H9 (cell line): ENCODE data around the gene CCNQ. TPM values are rescaled to one million over a fixed set of nuclear protein-coding genes. Genes with fewer than 3 reads are reported as not detected.

Experiments used
- DNase-seq: peaks from one replicate; pipeline ENCODE4 v3.0.0-alpha.2; 2017
- H2AFZ ChIP-seq: one replicate; pipeline ENCODE4 v1.6.1; 2013; ENCODE audit warnings: mild to moderate bottlenecking, low read length, control low read depth, moderate library complexity
- H2AK5ac ChIP-seq: 2 replicates; pipeline ENCODE4 v1.6.1; 2013; ENCODE audit warnings: low read length, control low read depth, mixed read lengths; ENCODE audit not compliant: insufficient read length
- H2BK120ac ChIP-seq: one replicate; pipeline ENCODE4 v1.6.1; 2013; ENCODE audit warnings: low read depth, mild to moderate bottlenecking, low read length, control low read depth, inconsistent platforms; ENCODE audit not compliant: poor library complexity, severe bottlenecking
- H2BK12ac ChIP-seq: 2 replicates; pipeline ENCODE4 v1.6.1; 2013; ENCODE audit warnings: low read length, control low read depth, mixed read lengths, low read depth; ENCODE audit not compliant: insufficient read length
- H2BK15ac ChIP-seq: 2 replicates; pipeline ENCODE4 v1.6.1; 2013; ENCODE audit warnings: low read depth, low read length, control low read depth
- H2BK20ac ChIP-seq: one replicate; pipeline ENCODE4 v1.6.1; 2013; ENCODE audit warnings: low read depth, mild to moderate bottlenecking, low read length, control low read depth, inconsistent platforms; ENCODE audit not compliant: poor library complexity, severe bottlenecking
- H2BK5ac ChIP-seq: 2 replicates; pipeline ENCODE4 v1.6.1; 2013; ENCODE audit warnings: low read length, control low read depth, mixed read lengths; ENCODE audit not compliant: insufficient read length
- H3K14ac ChIP-seq: 2 replicates; pipeline ENCODE4 v1.6.1; 2013; ENCODE audit warnings: low read length, control low read depth; ENCODE audit not compliant: insufficient read depth
- H3K18ac ChIP-seq: 2 replicates; pipeline ENCODE4 v1.6.1; 2013; ENCODE audit warnings: low read depth, mild to moderate bottlenecking, mixed read lengths, low read length, control low read depth; ENCODE audit not compliant: insufficient read length
- H3K23ac ChIP-seq: 2 replicates; pipeline ENCODE4 v1.6.1; 2013; ENCODE audit warnings: low read length, control low read depth, mixed read lengths, low read depth; ENCODE audit not compliant: insufficient read length
- H3K23me2 ChIP-seq: 2 replicates; pipeline ENCODE4 v1.6.1; 2013; ENCODE audit warnings: low read depth, mild to moderate bottlenecking, mixed read lengths, low read length, control low read depth; ENCODE audit not compliant: insufficient read length, poor library complexity, severe bottlenecking
- H3K27ac ChIP-seq: 2 replicates; pipeline ENCODE4 v1.5.1; 2013; ENCODE audit warnings: low read length, control low read depth, mixed read lengths, low read depth; ENCODE audit not compliant: insufficient read length
- H3K27me3 ChIP-seq: 2 replicates; pipeline ENCODE4 v1.6.1; 2013; ENCODE audit warnings: low read length, control low read depth, inconsistent platforms; ENCODE audit not compliant: insufficient read depth
- H3K4ac ChIP-seq: 2 replicates; pipeline ENCODE4 v1.6.1; 2013; ENCODE audit warnings: low read depth, mild to moderate bottlenecking, control low read depth, inconsistent platforms, low read length, moderate library complexity
- H3K4me1 ChIP-seq: 2 replicates; pipeline ENCODE4 v1.6.1; 2013; ENCODE audit warnings: low read length, control low read depth, inconsistent platforms; ENCODE audit not compliant: insufficient read depth
- H3K4me2 ChIP-seq: 2 replicates; pipeline ENCODE4 v1.6.1; 2013; ENCODE audit warnings: low read length, control low read depth, mixed read lengths; ENCODE audit not compliant: insufficient read length, insufficient read depth
- H3K56ac ChIP-seq: 2 replicates; pipeline ENCODE4 v1.6.1; 2013; ENCODE audit warnings: low read depth, mild to moderate bottlenecking, mixed read lengths, low read length, control low read depth; ENCODE audit not compliant: insufficient read length
- H3K79me1 ChIP-seq: 2 replicates; pipeline ENCODE4 v1.6.1; 2013; ENCODE audit warnings: low read depth, mild to moderate bottlenecking, moderate library complexity, low read length, control low read depth, inconsistent platforms; ENCODE audit not compliant: insufficient read depth, poor library complexity, severe bottlenecking
- H3K79me2 ChIP-seq: 2 replicates; pipeline ENCODE4 v1.6.1; 2013; ENCODE audit warnings: low read length, control low read depth, inconsistent platforms; ENCODE audit not compliant: insufficient read depth
- H3K9ac ChIP-seq: 2 replicates; pipeline ENCODE4 v1.6.1; 2013; ENCODE audit warnings: low read length, control low read depth, mixed read lengths; ENCODE audit not compliant: insufficient read length; ENCODE audit errors: extremely low read depth
- H3K9me3 ChIP-seq: one replicate; pipeline ENCODE4 v1.6.1; 2013; ENCODE audit warnings: low read depth, low read length, inconsistent platforms; ENCODE audit not compliant: control insufficient read depth
- H3T11ph ChIP-seq: one replicate; pipeline ENCODE4 v1.6.1; 2013; ENCODE audit warnings: mild to moderate bottlenecking, low read length, control low read depth, inconsistent platforms
- H4K20me1 ChIP-seq: one replicate; pipeline ENCODE4 v1.6.1; 2013; ENCODE audit not compliant: control insufficient read depth, insufficient read length, insufficient read depth
- H4K5ac ChIP-seq: 2 replicates; pipeline ENCODE4 v1.6.1; 2013; ENCODE audit warnings: low read depth, mild to moderate bottlenecking, mixed read lengths, low read length, control low read depth; ENCODE audit not compliant: insufficient read length
- H4K8ac ChIP-seq: replicated peaks from 2 replicates; pipeline ENCODE4 v1.6.1; 2013; ENCODE audit warnings: low read length, control low read depth, mixed read lengths, low read depth; ENCODE audit not compliant: insufficient read length
- H4K91ac ChIP-seq: 2 replicates; pipeline ENCODE4 v1.6.1; 2013; ENCODE audit warnings: low read depth, mild to moderate bottlenecking, moderate library complexity, mixed read lengths, low read length, control low read depth; ENCODE audit not compliant: insufficient read length
- H3K27ac Mint-ChIP-seq, 3 experiments: 2 replicates in 2 of 3; 3 replicates in 1 of 3; pipeline ENCODE4 v1.8.0; 2020 to 2021; ENCODE audit warnings: mixed read lengths in 3 of 3, mild to moderate bottlenecking in 1 of 3, moderate library complexity in 1 of 3
- H3K27me3 Mint-ChIP-seq: 2 replicates; pipeline ENCODE4 v1.8.0; 2021; ENCODE audit warnings: low read depth, mild to moderate bottlenecking, moderate library complexity, mixed read lengths
- H3K36me3 Mint-ChIP-seq, 3 experiments: 2 replicates in 2 of 3; 3 replicates in 1 of 3; pipeline ENCODE4 v1.8.0; 2020 to 2021; ENCODE audit warnings: low read depth in 3 of 3, mixed read lengths in 3 of 3; ENCODE audit not compliant: insufficient read depth in 1 of 3
- H3K4me1 Mint-ChIP-seq, 2 experiments: 2 replicates each; pipeline ENCODE4 v1.8.0; 2020; ENCODE audit warnings: mixed read lengths in 2 of 2
- H3K4me3 Mint-ChIP-seq, 2 experiments: 2 replicates in 1 of 2; 3 replicates in 1 of 2; pipeline ENCODE4 v1.8.0; 2020 to 2021; ENCODE audit warnings: mild to moderate bottlenecking in 2 of 2, mixed read lengths in 2 of 2, moderate library complexity in 1 of 2
- H3K9me3 Mint-ChIP-seq, 2 experiments: 2 replicates in 1 of 2; 3 replicates in 1 of 2; pipeline ENCODE4 v1.8.0; 2020; ENCODE audit warnings: mild to moderate bottlenecking in 2 of 2, mixed read lengths in 2 of 2, moderate library complexity in 1 of 2
- WGBS: extraction: QIAGEN DNeasy Blood & Tissue Kit; methylation state at CpG from one replicate; pipeline ENCODE4 v1.1.7; 2013; ENCODE audit warnings: missing lambda C conversion rate, low lambda C conversion rate, mixed read lengths; ENCODE audit not compliant: insufficient read length; ENCODE audit errors: extremely low coverage; 5-methylcytosine and 5-hydroxymethylcytosine counted together
- total RNA-seq: library from RNA; stranded (reverse); gene quantifications from 2 replicates; pipeline ENCODE4 v1.2.1, GENCODE V29; 2021
- TF ChIP-seq, protein P1 (sequence below): fragments of 200-600 bp; sonication (generic); conservative IDR thresholded peaks from 3 replicates; pipeline ENCODE4 v1.8.0; 2021; ENCODE audit warnings: antibody characterized with exemption, mild to moderate bottlenecking

Gene CCNQ
- total RNA-seq, 1 experiment from 2014 or later, result 18.4 TPM

DNA sequence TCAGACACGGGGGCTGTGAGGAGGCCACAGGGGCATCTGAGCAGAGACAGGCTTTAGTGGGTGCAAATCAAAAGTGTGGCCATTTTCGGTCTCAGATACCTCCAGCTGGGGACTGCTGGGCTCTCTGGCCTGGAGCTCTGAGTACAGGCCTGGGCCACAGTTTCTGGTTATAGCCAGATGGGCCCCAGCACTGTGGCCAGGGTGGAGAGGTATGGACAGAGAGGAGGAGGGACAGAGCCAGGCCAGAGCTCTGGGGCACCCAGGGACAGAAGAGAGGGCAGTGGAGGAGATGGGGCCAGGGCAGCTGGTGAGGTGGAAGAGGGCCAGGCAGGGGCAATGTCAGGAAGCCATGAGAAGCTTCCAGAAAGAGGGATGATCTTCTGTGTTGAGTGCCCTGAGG, 20.1 kb downstream of the CCNQ start:
- H3K9me3 Mint-ChIP-seq, result peaks cover 87% of the 10 kb centered on the region in 2 experiments
- Histone ChIP-seq H3K4me1 (no peaks in the 10 kb centered on the region), H3K4ac (no peak overlapping the region), H2AFZ (no peak overlapping the region), H3K23ac (no peak overlapping the region), H2BK12ac (no peak overlapping the region), H2BK120ac (no peak overlapping the region), H3T11ph (no peak overlapping the region), H3K9ac (no peak overlapping the region), H3K18ac (no peak overlapping the region), H3K14ac (no peak overlapping the region), H3K79me1 (no peaks in the 10 kb centered on the region), H3K79me2 (no peaks in the 10 kb centered on the region), H2BK20ac (no peak overlapping the region), H4K91ac (no peak overlapping the region), H4K20me1 (no peaks in the 10 kb centered on the region), H4K8ac (no peak overlapping the region), H2BK5ac (no peak overlapping the region), H3K23me2 (no peaks in the 10 kb centered on the region), H2AK5ac (no peak overlapping the region), H3K56ac (no peak overlapping the region), H3K27ac (no peak overlapping the region), H2BK15ac (no peak overlapping the region), H3K27me3 (no peaks in the 10 kb centered on the region; the same call in 1 of the 2 replicates), H3K9me3 (peaks cover 49% of the 10 kb centered on the region), H4K5ac (no peak overlapping the region), H3K4me2 (no peak overlapping the region)
- peaks cover 10 to 22% of the 10 kb centered on the region in 2 experiments for H3K4me1 Mint-ChIP-seq
- peaks cover 0 to 5% (median 0%) of the 10 kb centered on the region in 3 experiments; a peak in 3 of 7 replicates for H3K36me3 Mint-ChIP-seq
- no CpG with 5 or more reads among the region's 2 CpGs for WGBS
- TF ChIP-seq, protein P1, sequence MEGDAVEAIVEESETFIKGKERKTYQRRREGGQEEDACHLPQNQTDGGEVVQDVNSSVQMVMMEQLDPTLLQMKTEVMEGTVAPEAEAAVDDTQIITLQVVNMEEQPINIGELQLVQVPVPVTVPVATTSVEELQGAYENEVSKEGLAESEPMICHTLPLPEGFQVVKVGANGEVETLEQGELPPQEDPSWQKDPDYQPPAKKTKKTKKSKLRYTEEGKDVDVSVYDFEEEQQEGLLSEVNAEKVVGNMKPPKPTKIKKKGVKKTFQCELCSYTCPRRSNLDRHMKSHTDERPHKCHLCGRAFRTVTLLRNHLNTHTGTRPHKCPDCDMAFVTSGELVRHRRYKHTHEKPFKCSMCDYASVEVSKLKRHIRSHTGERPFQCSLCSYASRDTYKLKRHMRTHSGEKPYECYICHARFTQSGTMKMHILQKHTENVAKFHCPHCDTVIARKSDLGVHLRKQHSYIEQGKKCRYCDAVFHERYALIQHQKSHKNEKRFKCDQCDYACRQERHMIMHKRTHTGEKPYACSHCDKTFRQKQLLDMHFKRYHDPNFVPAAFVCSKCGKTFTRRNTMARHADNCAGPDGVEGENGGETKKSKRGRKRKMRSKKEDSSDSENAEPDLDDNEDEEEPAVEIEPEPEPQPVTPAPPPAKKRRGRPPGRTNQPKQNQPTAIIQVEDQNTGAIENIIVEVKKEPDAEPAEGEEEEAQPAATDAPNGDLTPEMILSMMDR, result no peak
- peaks cover 24% of the 10 kb centered on the region for H3K27me3 Mint-ChIP-seq
- no peak for DNase-seq
- H3K27ac Mint-ChIP-seq, result no peak overlapping the region; a peak in 1 of 7 replicates
- H3K4me3 Mint-ChIP-seq, result no peak overlapping the region
